GM12878 (cell line): Measurements from ENCODE around the gene EI24. TPM values are rescaled to one million over a fixed set of nuclear protein-coding genes. Genes with fewer than 3 reads are reported as not detected.

ENCODE experiments used
- ATAC-seq: fragments of 200-7000 bp; cut with Tn5 transposase; 3 replicates; pipeline ENCODE4 v1.9.1; 2020; ENCODE audit warnings: mild to moderate bottlenecking, moderate library complexity
- BruUV-seq: library from RNA; stranded (reverse); fragments of 400-500 nt; replicated peaks from 2 replicates; lab custom pipeline; 2021; lab: Mats Ljungman, UMichigan
- CTCF ChIA-PET: fragments of 300-600 bp; sonication (Branson Sonifier 250); formaldehyde crosslinking; extraction: SDS; loops from one replicate; lab custom pipeline; 2021; ENCODE audit warnings: inconsistent platforms; lab: Yijun Ruan, JAX
- POLR2A ChIA-PET: fragments of 350-600 bp; formaldehyde crosslinking; extraction: SDS; loops from one replicate; lab custom pipeline; 2021; ENCODE audit warnings: inconsistent platforms; lab: Charles Lee
- RAD21 ChIA-PET: fragments of 300-600 bp; sonication (Branson Sonifier 250); formaldehyde crosslinking; loops from one replicate; lab custom pipeline; 2023; ENCODE audit warnings: antibody characterized with exemption; ENCODE audit not compliant: unreplicated experiment; lab: Charles Lee
- SMC1A ChIA-PET: fragments of 300-600 bp; sonication (Branson Sonifier 250); formaldehyde crosslinking; loops from one replicate; lab custom pipeline; 2023; ENCODE audit not compliant: unreplicated experiment, uncharacterized antibody; lab: Charles Lee
- DNase-seq: peaks from one replicate; pipeline ENCODE4 v3.0.0-alpha.2; 2011; ENCODE audit warnings: low read depth, low spot score
- FAIRE-seq: peaks from 3 replicates; lab custom pipeline; 2011; peaks lifted over from hg19 to GRCh38; lab: Jason Lieb, UNC
- H2AFZ ChIP-seq: 2 replicates; pipeline ENCODE4 v1.6.0; 2011; ENCODE audit warnings: low read depth, low read length, control low read depth; ENCODE audit not compliant: control insufficient read depth
- H3K27ac ChIP-seq: 2 replicates; pipeline ENCODE4 v1.5.1; 2011; ENCODE audit warnings: control low read depth; ENCODE audit not compliant: control insufficient read depth, insufficient read depth
- H3K27me3 ChIP-seq, 2 experiments: replicated peaks in 1 of 2; 2 replicates each; pipeline versions ENCODE4 v1.6.0 to v1.6.1; 2011; ENCODE audit warnings: low read length in 1 of 2; ENCODE audit not compliant: control insufficient read depth in 2 of 2, insufficient read depth in 2 of 2
- H3K36me3 ChIP-seq, 2 experiments: 2 replicates each; pipeline ENCODE4 v1.5.1; 2011; ENCODE audit warnings: low read length in 1 of 2; ENCODE audit not compliant: control insufficient read depth in 2 of 2, insufficient read depth in 2 of 2
- H3K4me1 ChIP-seq: 2 replicates; pipeline ENCODE4 v1.6.1; 2011; ENCODE audit warnings: mild to moderate bottlenecking, low read length, moderate library complexity, mixed read lengths; ENCODE audit not compliant: control insufficient read depth, insufficient read depth
- H3K4me2 ChIP-seq: 2 replicates; pipeline ENCODE4 v1.6.0; 2011; ENCODE audit warnings: control low read depth; ENCODE audit not compliant: control insufficient read depth, insufficient read depth
- H3K4me3 ChIP-seq: fragments of 200-600 bp; sonication (generic); 2 replicates; pipeline ENCODE4 v1.5.1; 2016
- H3K79me2 ChIP-seq: 2 replicates; pipeline ENCODE4 v1.6.0; 2011; ENCODE audit warnings: low read length; ENCODE audit not compliant: control insufficient read depth, insufficient read depth
- H3K9ac ChIP-seq: 2 replicates; pipeline ENCODE4 v1.8.0; 2011; ENCODE audit warnings: low read length, control low read depth, mixed read lengths; ENCODE audit not compliant: control insufficient read depth, insufficient read depth
- H3K9me3 ChIP-seq: replicated peaks from 3 replicates; pipeline ENCODE4 v1.5.1; 2011; ENCODE audit warnings: mild to moderate bottlenecking, low read length; ENCODE audit not compliant: control insufficient read depth, insufficient read depth
- H4K20me1 ChIP-seq: 2 replicates; pipeline ENCODE4 v1.6.0; 2011; ENCODE audit not compliant: control insufficient read depth, insufficient read depth
- ATF2 ChIP-seq: IDR thresholded peaks from 2 replicates; pipeline ENCODE4 v1.6.1; 2012; ENCODE audit warnings: low read length, inconsistent platforms
- CREB1 ChIP-seq: IDR thresholded peaks from 2 replicates; pipeline ENCODE4 v1.6.1; 2012; ENCODE audit warnings: low read depth, mild to moderate bottlenecking, inconsistent platforms
- CREM ChIP-seq: IDR thresholded peaks from 2 replicates; pipeline ENCODE4 v1.6.1; 2014; ENCODE audit warnings: antibody characterized with exemption, low read depth
- CTCF ChIP-seq, 3 experiments: IDR thresholded peaks in 2 of 3; conservative IDR thresholded peaks in 1 of 3; 2 replicates each; pipeline ENCODE4 v1.5.1; 2011; ENCODE audit warnings: low read depth in 3 of 3, low read length in 3 of 3, mild to moderate bottlenecking in 3 of 3, control low read depth in 2 of 3, moderate library complexity in 2 of 3, inconsistent platforms in 1 of 3, mixed read lengths in 1 of 3; ENCODE audit not compliant: control insufficient read depth in 2 of 3, insufficient read depth in 1 of 3; ENCODE audit errors: extremely low read depth in 1 of 3
- EED ChIP-seq: sonication (generic); IDR thresholded peaks from 2 replicates; pipeline ENCODE4 v1.6.1; 2016; ENCODE audit warnings: antibody characterized with exemption, low read depth
- NR2C1 ChIP-seq: fragments of 450-650 bp; IDR thresholded peaks from 2 replicates; pipeline ENCODE4 v1.6.1; 2017; ENCODE audit warnings: antibody characterized with exemption, mild to moderate bottlenecking, moderate library complexity
- RAD21 ChIP-seq: IDR thresholded peaks from 2 replicates; pipeline ENCODE4 v1.6.1; 2011; ENCODE audit warnings: mild to moderate bottlenecking, low read depth, low read length, moderate library complexity; ENCODE audit not compliant: insufficient read depth
- RAD51 ChIP-seq: fragments of 450-650 bp; IDR thresholded peaks from 2 replicates; pipeline ENCODE4 v1.6.1; 2016; ENCODE audit warnings: moderate library complexity, mild to moderate bottlenecking, inconsistent platforms
- RCOR1 ChIP-seq: conservative IDR thresholded peaks from 2 replicates; pipeline ENCODE4 v1.6.1; 2012; ENCODE audit warnings: low read depth, low read length, improper control_type of control experiment
- SPI1 ChIP-seq: IDR thresholded peaks from 2 replicates; pipeline ENCODE4 v1.6.1; 2011; ENCODE audit warnings: low read depth, mild to moderate bottlenecking, low read length, moderate library complexity, borderline replicate concordance; ENCODE audit not compliant: insufficient read depth
- SUPT20H ChIP-seq: IDR thresholded peaks from 2 replicates; pipeline ENCODE4 v1.6.1; 2011; ENCODE audit warnings: low read depth, mild to moderate bottlenecking, low read length, moderate library complexity, borderline replicate concordance; ENCODE audit not compliant: control insufficient read depth
- TCF7 ChIP-seq: IDR thresholded peaks from 2 replicates; pipeline ENCODE4 v1.6.1; 2014; ENCODE audit warnings: antibody characterized with exemption, borderline replicate concordance
- ZBTB4 ChIP-seq: fragments of 450-650 bp; formaldehyde crosslinking; IDR thresholded peaks from 2 replicates; pipeline ENCODE4 v1.4.0; 2022; ENCODE audit warnings: mild to moderate bottlenecking, moderate library complexity
- ZNF217 ChIP-seq: fragments of 450-650 bp; IDR thresholded peaks from 2 replicates; pipeline ENCODE4 v1.6.1; 2017; ENCODE audit warnings: antibody characterized with exemption, mild to moderate bottlenecking
- WGBS: methylation state at CpG from one replicate; pipeline ENCODE4 v1.1.6; 2016; ENCODE audit warnings: low lambda C conversion rate; ENCODE audit not compliant: insufficient replicate concordance, insufficient coverage; ENCODE audit errors: missing lambda C conversion rate; 5-methylcytosine and 5-hydroxymethylcytosine counted together
- in situ Hi-C: fragments of 300-500 bp; cut with MboI; formaldehyde crosslinking; loops from 9 replicates; pipeline ENCODE4 v1.14.3; 2018; ENCODE audit warnings: mixed read lengths
- intact Hi-C: fragments of 100-400 bp; cut with micrococcal nuclease; formaldehyde crosslinking; loops from one replicate; pipeline ENCODE4 v1.14.2; 2022; ENCODE audit not compliant: unreplicated experiment
- polyA plus RNA-seq, 11 experiments: library from polyadenylated mRNA; depleted of rRNA in 4 of 11; unstranded in 6 of 11; stranded (reverse) in 5 of 11; fragments of >200 nt; fragmentation: Nextera tagmentation in 4 of 11; fragmentation: Illumina TruSeq in 1 of 11; extraction: Ambion mirVana in 4 of 11; extraction: Trizol in 1 of 11; gene quantifications; 1 replicate in 1 of 11; 2 replicates in 10 of 11; pipeline versions ENCODE4 v1.2.1 to v1.2.3, GENCODE V29; 2011 to 2016; ENCODE audit warnings: inconsistent platforms in 2 of 11, missing spikeins in 2 of 11, low read depth in 1 of 11
- total RNA-seq, 4 experiments: library from RNA; depleted of rRNA in 3 of 4; stranded (reverse); fragments of >200 nt in 3 of 4; fragmentation: Illumina TruSeq in 1 of 4; extraction: Trizol in 1 of 4; gene quantifications; 2 replicates each; pipeline versions ENCODE4 v1.2.1 to v1.2.3, GENCODE V29; 2013 to 2021

The EI24 gene
- total and polyA plus RNA-seq, 10 of the 15 experiments (the other 5 are each of a cell fraction or from before 2014, with no cell fraction given), result 20.3 to 127 (median 70.4) TPM

GRCh38 chr11:125626288-125626950 lies 57.1 kb downstream of the EI24 start:
- intact Hi-C loops, result loop anchor here (2.0 kb wide), 1 partner anchor 248 kb away; no protein-coding TSS in a partner anchor
- H3K36me3 ChIP-seq, result peaks cover 3 to 13% of the 10 kb centered on the region in 2 experiments
- FAIRE-seq (peak; percentile 75), ATAC-seq (peak; percentile 70), DNase-seq (peak; percentile 36)
- SMC1A ChIA-PET, result interaction anchor here (0.7 to 2.4 kb wide), 7 partner anchors 11 to 263 kb away, joined by 3 to 10 read pairs (median 4); partner anchors contain the start of gene HYLS1
- CTCF ChIA-PET, result interaction anchor here (0.6 to 1.6 kb wide), 13 partner anchors 9 to 567 kb away, joined by 3 to 4 read pairs (median 3); partner anchors contain the start of gene HYLS1
- TF ChIP-seq NR2C1 (no peak), SUPT20H (no peak), CTCF (IDR thresholded peaks at IDR 0.05 in 2 of 3, conservative IDR thresholded peaks at IDR 0.05 in 1 of 3; ENCODE audit: control insufficient read depth in 2 of 3, extremely low read depth in 1 of 3, insufficient read depth in 1 of 3, low read depth in 3 of 3, low read length in 3 of 3) (peak; percentile 34 to 50 (median 45); a peak in 5 of 6 replicates), EED (peak; percentile 12; the same call in 1 of the 2 replicates), ZBTB4 (no peak), ATF2 (0 out of 2 replicates have a peak, but pooled peaks have one; percentile 10), ZNF217 (no peak), TCF7 (no peak), RAD21 (peak; percentile 33; the same call in 1 of the 2 replicates), RAD51 (no peak), CREM (no peak), SPI1 (0 out of 2 replicates have a peak, but pooled peaks have one; percentile 13), CREB1 (no peak), RCOR1 (no peak)
- H3K27me3 ChIP-seq, result no peaks in the 10 kb centered on the region
- peaks cover 7% of the 10 kb centered on the region; the same call in 1 of the 2 replicates for H3K4me1 ChIP-seq
- H3K4me3 ChIP-seq, result peak overlapping the region; percentile 81
- no peaks in the 10 kb centered on the region for H4K20me1 ChIP-seq
- H3K27ac ChIP-seq, result peak overlapping the region; percentile 97
- peak overlapping the region; percentile 95 for H2AFZ ChIP-seq
- no peaks in the 10 kb centered on the region for H3K9me3 ChIP-seq
- peak overlapping the region; percentile 97 for H3K9ac ChIP-seq
- H3K79me2 ChIP-seq, result peaks cover 30% of the 10 kb centered on the region
- POLR2A ChIA-PET, result interaction anchor here (1.5 to 2.4 kb wide), 3 partner anchors 33 to 59 kb away, joined by 4 to 18 read pairs (median 7); partner anchors contain the start of genes EI24 and STT3A
- TSS peak; percentile 66 for BruUV-seq
- RAD21 ChIA-PET, result interaction anchor here (0.6 to 1.9 kb wide), 3 partner anchors 54 to 261 kb away, joined by 4 read pairs; partner anchors contain the start of gene HYLS1
- peak overlapping the region; percentile 97 for H3K4me2 ChIP-seq
- in situ Hi-C loops, result no loop called here
- under 1% methylated on average over 18 of the region's 18 CpGs for WGBS
